ENCODE results near the gene AGR3.

AGR3 gene

DNA sequence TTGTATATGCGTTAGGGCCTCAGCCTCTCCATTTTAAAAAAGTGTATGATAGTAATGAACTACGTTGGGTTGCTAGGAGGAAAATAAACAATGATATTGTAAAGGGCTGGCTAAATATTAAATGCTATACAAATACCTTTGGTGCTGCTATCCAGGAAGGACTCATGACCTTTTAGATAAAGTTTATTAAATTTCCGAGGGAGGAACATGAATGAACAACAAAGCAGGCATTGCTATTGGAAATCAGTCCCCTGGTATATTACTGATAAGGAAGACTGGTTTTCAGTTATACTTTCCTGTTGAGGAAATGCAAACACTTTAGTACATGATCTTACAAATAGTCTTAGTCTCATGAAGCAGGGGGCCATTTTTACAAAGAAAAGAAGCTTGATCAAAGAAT is 59.8 kb downstream of the AGR3 start:
- no peak for DNase-seq

DNA sequence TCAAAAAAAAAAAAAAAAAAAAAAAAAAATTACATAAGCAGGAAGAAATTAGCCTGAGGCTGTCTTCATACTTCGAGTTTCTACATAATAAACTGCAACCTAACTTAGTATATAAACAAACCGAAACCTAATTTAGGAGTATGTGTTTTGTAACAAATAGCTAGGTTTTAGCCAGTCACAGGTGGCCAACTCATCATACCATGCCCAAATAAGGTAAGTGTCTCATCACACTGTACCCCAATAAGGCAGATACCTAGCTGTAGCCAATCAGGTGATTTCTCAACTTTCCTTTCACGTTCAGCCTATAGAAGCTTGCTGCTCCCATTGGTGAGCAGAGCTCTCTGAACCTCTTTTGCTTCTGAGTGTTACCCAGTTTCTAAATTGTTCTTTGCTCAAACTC is 63.1 kb downstream of the AGR3 start:
- no peak for DNase-seq

DNA sequence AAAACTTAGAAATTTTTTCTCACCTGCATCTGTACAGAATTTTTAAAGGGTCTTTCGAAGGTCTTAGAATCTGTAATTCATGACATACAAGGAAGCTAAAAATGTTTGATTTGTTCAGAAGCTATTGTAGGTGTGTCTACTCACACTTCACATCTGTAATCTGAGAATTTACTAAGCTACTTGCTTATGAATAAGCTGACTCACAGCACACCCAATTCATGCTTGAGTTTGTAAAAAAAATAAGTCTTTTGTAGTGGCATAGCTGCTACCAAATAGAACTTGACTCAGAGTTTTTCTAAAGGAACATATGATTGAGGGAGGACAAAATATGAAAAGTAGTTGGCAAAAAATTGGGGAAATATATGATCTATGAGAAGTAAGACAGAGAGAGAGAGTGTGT is 64.2 kb downstream of the AGR3 start:
- DNase-seq = no peak

DNA sequence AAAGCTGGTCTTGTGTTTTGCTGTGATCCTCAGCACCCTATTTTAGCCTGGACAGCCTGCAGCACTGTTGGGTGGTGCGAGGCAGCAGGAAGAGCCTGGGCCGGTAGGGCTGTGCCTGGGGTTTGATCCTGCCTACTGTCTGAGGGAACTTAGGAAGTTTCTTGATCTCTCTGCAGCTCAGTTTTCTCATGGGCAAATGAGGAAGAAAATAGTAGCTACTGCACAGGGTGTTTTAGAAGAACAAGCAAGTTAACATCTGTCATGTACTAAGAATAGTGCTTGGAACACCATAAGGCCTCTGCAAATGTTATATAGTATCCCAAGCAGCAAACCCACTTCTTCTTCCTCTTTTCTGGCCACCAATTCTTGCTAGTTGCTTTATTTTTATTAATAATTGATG is 65.0 kb downstream of the AGR3 start:
- no peak for DNase-seq

DNA sequence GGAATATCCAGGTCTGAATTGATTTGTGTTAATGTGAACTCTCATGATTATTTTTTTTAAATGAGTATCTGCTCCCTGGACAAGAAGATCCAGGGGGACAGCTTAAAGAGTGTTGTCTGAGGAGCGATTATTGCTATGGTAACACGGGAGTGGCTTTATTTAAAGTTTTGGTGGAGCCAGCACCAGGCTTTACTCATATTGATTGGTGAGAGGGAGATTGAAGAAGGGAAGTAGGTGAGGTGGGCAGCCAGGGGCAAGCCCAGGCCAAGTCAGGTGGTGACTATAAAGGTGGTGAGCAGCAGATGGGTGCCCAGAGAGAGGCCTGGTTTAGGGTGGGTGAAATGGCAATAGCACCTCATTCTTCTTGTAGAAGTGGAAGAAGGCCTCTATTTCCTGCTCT is 66.8 kb downstream of the AGR3 start:
- no peak for DNase-seq

DNA sequence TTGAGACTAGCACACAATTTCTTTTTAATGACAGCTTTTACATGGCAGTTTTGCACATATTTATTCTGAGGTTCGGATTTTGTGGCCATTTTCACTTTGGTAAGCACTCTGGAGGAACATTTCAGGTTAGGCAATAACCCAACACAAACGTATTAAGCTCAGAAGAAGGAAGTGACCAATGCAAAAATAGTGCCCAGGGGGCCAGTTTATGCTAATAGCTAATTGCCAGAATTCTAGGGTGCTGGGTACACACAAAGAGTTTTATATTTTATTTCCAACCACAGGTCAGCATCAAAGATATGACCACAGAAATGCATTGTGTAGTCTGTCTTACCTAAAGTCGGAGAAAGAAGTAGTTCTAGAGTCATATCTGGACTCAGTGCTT is 68.6 kb downstream of the AGR3 start:
- DNase-seq = no peak

DNA sequence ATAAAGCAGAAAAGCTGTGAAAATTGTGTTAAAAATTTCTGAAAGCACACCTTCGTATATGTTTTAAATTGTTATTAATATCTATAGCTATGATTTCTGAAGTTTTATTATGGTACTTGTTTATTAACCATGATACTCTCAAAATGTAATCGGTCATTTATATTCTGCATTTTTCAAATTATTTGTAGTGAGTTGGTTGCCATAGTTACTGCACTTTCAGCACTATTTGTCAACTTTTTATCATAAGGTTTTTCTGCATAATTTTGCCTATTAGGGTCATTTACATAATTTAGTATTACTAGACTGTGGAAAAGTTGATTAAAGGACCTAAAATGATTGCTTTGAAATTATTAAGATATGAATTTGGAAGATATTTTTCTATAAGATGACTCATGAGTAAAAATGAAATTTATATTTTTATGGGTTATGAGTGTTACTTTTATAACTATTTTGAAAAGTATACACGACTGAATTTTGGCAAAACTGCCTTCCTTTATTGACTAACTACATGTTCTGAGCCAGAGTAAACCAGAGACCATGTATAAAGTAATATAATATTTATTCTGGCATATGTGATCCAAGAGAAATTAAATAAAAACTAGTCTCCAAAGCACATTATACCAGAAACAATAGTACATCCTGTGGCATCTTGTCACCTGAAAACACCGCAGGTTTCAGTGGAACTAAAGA is 69.1 kb downstream of the AGR3 start:
- no peak for DNase-seq

DNA sequence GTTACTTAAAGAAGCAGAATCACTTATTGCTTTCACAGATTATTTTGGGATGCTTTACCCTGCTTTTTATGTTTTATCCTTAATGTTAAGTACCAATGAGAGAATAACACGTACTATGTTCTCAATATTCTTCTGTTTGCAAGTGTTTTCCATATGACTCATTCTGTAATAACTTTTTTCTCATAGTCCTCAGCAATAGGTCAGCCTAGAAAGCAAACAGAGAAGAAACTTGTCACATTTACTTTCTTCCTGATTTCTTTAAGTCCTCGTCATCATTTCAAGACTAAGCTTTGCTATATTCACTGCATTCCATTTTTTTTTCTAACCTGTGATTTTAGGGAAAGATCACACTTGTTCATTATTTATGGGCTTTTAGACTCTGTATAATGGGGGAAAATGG is 70.2 kb downstream of the AGR3 start:
- no peak for DNase-seq

DNA sequence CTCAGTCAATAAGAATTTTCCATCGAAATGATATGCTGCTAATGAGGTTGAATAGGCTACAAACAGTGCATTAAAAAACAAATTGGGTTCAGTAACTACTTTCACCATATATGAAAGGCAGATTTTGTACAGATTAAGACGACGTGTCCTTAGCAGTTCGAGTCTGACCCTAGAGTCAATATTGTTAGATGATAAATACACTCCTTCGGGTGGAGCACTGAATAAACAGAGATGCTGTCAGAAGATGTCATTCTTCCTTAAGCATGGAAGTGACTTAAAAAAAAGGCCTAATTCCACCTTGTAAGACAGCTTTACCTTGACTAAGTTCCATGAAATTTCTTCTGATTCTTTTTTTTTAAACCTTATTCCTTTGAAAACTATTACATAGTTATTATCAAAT is 71.2 kb downstream of the AGR3 start:
- DNase-seq = no peak

DNA sequence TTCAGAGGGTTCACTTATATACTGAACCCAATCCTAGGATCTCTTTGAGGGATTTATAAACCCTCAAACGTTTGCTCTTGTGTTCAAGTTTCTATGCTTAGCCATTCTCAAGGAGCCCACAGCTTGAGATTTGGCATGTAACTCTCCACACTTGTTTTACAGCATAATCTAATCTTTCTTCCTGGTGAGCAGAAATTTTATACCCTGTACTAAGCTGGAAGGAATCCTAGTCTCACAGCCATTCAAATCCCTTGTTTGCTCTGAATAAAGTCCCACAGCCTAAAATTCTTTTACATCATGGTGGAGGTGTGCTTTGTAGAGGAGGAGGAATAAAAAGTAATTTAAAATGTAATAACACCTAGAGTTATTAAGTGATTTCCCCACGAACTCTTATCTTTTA is 71.7 kb downstream of the AGR3 start:
- DNase-seq = no peak
